CD4-positive, alpha-beta T cell treated with Interleukin-15 for 4 hours (primary cell): ENCODE measurements around the gene COA6.
"Not testable (repeated sequence)": the region's sequence is repeated elsewhere in the genome, so short reads cannot be mapped to it uniquely, and the experiment has no call there.

Source experiments
- DNase-seq: peaks from one replicate; pipeline ENCODE4 v3.0.0-alpha.2; 2020; ENCODE audit warnings: low spot score

The COA6 gene

DNA sequence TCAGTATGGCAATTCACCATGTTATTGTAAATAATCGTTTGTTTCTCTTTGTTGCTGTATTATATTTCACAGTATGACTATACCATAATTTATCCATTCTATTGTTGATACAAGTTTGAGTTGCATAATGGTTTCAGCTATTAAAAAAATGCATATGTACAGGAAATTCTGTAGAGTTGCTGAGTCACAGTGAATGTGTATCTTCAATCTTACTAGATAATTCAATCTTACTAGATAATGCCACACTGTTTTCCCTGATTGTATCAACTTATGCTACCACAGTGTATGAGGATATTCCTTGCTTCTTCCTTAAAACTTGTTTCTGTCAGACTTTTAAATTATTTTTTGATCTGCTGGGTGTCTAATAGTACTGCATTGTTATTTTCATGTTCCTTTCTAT, 3.5 kb upstream of the COA6 start:
- DNase-seq: no peak

GRCh38 chr1:234371414-234371813, 1.8 kb upstream of the COA6 start:
- DNase-seq: no peak

DNA sequence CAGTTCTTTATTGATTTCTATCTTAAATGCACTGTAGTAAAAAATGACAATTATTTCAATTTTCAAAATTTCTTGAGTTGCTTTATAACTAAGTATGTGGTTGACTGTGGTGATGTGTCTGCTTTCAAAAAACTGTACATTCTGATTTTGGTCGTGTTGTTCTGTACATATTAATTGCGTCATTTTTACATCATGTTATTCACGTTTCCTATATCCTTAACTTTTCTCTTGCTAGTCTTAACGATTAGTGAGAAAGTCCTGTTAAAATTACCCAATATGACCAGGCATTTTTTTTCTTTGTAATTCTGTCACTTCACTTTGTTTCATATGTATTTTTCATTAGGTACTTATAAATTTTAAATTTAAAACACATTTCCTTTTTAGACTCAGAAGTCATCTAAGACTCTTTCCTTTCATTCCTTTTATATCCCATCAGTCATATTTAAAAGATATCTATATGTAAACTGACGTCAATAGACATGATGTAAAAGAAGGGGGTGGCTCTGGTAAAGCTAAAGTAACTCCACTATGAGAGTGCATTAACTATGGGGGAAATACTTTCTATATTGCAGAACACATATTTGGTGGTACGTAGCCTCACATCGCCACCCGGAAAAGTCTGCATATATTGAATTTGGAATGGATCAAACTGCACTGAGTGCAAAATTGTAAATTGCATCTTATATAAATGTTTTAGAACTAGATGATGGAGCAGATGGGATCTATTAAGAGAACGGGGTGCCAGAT, 1.1 kb upstream of the COA6 start:
- no peak for DNase-seq

- DNase-seq: no peak
Observed at GRCh38 chr1:234373959-234374254, 651 bp downstream of the COA6 start.

DNA sequence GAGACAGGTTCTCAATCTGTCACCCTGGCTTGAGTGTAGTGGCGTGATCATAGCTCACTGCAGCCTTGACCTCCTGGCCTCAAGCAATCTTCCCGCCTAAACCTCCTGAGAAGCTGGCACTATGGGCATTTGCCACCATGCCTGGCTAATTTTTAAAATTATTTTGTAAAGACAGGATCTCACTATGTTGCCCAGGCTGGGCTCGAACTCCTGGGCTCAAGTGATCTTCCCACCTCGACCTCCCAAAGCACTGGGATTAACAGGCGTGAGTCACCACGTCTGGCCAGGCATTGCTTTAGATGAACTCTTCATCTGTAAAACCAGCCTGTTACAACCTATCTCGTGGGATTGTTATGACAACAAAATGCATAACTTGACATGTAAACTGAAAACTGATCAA, 2.4 kb downstream of the COA6 start:
- DNase-seq: no peak

DNA sequence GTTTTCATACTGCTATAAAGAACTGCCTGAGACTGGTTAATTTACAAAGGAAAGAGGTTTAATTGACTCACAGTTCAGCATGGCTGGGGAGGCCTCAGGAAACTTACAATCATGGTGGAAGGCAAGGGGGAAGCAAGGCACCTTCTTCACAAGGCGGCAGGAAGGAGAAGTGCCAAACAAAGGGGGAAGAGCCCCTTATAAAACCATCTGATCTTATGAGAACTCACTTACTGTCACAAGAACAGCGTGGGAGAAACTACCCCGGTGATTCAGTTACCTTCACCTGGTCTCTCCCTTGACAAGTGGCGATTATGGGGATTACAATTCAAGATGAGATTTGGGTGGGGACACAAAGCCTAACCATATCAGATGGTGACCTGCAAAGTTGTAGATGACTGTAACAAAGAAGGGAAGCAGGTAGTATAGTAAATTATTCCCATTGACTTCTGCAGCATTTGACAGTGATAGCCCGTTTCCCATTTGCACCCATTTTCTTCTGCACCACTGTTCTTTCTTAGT, 6.4 kb downstream of the COA6 start:
- not testable (repeated sequence) for DNase-seq

DNA sequence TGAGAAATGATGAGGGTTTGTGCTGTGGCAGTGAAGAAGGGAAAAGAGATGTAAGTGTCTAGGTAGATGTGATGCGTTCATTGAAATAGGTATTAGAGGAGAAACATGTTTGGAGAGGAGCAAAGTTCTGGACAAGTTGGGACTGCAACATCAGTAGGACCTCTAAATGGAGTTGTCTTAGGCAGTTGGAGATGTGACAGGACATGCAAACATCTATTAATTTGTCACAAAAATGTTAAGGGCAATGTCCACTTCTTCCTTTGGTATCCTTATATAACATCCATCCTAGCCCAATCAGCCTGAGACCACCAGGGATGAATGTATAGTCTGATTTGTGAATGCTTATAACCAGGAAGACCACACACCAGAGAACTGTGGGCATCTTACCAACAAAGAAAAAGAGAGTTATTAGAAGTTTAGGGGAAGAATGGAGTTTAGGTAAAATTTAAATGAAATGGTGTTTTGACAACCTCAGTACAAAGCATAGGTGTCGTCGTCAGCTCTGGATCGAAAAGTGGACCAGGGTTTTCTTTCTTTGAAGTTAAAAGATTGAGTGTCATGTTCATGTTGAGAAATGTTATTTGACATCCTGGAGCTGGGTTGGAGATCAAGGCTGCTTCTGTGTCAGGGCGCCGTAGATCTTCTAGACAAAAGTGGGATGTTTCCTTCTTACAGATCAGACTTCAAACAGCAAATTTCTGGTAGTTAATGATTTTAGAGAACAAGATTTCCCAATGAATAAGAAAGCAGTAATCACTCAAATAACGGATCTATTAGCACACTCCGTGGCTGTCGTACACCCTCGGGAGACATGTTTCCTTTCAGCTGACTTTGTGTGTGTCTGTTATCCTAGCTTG, 8.7 kb downstream of the COA6 start:
- DNase-seq: no peak

DNA sequence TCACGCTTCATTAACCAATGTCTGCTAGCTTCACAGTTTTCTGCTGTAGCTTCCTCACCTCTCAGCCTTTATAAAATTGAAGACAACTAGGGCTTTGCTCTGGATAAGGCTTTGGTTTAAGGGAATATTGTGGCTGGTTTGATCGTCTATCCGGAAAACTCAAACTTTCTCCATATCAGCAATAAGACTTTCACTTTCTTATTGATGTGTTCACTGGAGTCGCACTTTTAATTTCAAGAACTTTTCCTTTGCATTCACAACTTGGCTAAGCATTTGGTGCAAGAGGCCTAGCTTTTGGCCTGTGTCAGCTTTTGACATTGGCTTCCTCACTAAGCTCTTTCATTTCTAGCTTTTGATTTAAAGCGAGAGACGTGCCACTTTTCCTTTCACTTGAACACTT, 12.9 kb downstream of the COA6 start:
- DNase-seq: no peak

DNA sequence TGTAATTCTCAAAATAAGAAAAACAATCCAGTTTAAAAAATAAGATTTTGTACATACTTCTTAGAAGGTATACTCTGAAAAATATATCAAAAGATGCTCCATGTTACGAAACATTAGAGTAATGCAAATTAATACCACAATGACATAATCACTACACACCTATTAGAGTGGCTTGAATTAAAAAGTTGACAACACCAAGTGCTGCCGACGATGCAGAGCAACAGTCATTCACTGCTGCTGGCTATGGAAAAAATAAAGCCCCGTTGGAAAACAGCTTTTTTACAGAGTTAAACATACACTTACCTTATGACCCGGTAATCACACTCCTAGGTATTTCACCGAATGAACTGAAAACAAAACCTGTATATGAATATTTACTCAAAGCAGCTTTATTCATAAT, 14.8 kb downstream of the COA6 start:
- no peak for DNase-seq

DNA sequence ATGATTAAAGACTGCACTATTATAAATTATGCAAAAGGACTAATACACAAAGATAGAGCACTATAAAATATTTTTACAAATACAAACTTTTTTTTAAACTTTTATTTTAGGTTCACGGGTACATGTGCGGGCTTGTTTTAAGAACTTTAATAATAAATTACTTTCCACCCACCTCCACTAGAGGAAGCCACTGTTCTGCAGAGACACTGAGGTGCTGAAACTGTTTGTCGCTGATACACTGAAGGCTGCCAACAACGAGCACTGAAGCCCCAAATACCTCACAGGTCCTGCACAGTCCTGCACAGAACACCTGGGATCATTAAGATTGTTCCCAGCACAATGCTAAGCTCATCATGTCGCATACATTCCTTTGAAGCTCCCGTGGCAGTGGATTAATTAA, 19.9 kb downstream of the COA6 start:
- peak; percentile 11 for DNase-seq

DNA sequence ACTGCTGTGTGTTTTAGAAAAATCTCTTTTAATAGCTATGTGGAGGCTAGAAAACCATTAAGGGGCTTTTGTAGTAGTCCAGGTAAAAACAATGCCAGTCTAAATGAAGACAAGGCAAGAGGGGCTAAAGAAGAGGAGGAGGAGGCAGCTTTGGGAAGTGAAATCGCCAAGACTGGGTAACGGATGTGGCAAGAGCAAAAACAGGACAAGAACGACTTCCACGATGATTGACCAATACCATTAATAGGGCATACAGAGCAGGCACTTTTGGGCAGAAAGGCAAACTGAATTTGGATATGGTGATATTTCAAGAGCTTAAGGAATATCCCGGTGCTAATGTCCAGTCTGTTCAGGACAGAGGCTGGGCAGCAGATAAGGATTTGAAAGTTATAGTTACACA, 22.0 kb downstream of the COA6 start:
- no peak for DNase-seq

- no peak for DNase-seq
Observed at GRCh38 chr1:234396092-234396491, 22.8 kb downstream of the COA6 start.

GRCh38 chr1:234396871-234397270, 23.6 kb downstream of the COA6 start:
- no peak for DNase-seq

DNA sequence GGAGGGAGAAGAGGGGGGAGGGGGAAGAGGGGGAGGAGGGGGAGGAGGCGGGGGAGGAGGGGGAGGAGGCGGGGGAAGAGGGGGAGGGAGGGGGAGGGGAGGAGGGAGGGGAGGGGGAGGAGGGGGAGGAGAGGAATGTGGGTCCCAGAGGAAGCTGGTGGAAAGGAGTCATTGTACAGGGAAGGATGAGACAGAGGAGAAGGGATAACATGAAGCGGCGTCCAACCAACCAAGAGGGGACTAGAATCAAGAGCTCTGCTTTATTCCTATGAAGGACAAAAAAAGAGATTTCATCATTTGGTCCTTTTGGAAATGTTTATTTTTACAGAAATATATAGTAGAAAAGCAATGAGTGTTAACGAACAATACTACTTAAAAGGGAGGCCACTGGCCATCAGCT, 24.5 kb downstream of the COA6 start:
- DNase-seq: no peak

DNA sequence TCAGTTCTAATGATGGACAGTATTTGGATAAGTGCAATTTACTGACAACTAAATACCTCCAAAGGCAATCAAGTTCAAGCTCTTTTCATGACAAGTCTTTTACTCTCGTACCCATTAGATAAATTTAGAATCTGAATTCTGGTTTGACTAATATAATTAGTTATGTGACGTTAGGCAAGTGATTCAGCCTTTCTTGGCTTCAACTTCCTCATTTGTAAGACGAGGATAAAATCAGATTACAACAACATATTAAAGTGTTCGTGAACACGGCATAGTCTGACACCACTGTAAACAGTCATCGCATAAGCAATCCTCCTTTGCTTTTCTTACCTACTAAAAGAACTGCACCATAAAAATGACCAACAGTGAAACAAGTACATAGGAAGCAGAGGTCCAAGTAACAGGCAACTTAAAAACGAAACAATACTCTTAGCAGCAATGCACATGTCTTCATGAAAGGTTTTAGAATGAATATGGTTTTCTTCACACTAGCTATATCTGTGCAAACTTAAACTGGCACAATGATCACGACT, 25.7 kb downstream of the COA6 start:
- DNase-seq: peak; percentile 15

DNA sequence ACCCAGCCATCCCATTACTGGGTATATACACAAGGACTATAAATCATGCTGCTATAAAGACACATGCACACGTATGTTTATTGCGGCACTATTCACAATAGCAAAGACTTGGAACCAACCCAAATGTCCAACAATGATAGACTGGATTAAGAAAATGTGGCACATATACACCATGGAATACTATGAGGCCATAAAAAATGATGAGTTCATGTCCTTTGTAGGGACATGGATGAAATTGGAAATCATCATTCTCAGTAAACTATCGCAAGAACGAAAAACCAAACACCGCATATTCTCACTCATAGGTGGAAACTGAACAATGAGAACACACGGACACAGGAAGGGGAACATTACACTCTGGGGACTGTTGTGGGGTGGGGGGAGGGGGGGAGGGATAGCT, 26.3 kb downstream of the COA6 start:
- DNase-seq: not testable (repeated sequence)

GRCh38 chr1:234400773-234401172, 27.5 kb downstream of the COA6 start:
- peak; percentile 43 for DNase-seq

DNA sequence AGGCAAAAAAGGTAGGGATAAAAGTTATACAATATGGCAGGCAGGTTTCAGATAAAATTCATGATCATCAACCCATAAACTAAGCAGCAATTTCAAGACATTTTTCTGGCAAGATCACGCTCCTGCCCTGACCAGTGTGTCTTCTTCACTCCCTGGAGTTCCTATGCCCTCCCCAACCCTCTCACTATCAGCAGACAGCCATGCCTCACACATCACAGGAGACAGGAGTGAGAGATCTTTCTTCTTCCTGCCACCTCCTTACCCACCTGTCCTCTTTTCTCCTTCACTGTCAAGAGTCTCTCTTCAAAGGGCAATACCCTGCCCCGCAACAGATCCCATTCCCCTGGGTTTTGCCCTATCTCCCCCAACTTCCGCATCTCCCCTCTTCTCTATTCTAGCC, 28.4 kb downstream of the COA6 start:
- DNase-seq: no peak

DNA sequence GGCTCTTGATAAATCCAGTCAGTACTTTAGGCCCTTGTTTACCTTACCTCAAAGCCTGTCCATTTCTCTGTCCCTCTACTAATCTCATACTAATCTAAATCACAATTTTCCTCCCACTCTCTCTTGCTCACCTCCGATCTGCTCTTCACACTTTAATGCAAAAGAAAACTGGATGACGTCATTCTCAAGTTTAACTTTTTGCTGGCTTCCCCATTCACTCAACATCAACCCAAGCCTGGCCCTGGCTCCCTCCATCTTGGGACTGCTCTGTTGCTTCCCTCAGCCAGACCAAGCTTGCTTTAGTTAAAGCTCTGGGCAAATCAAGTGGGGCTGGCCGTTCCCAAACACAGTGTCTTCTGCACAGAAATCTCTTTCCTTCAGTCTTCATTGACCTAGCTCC, 29.7 kb downstream of the COA6 start:
- no peak for DNase-seq

GRCh38 chr1:234405676-234406075, 32.4 kb downstream of the COA6 start:
- DNase-seq: no peak

- DNase-seq: no peak
Observed at GRCh38 chr1:234406871-234407270, 33.6 kb downstream of the COA6 start.

DNA sequence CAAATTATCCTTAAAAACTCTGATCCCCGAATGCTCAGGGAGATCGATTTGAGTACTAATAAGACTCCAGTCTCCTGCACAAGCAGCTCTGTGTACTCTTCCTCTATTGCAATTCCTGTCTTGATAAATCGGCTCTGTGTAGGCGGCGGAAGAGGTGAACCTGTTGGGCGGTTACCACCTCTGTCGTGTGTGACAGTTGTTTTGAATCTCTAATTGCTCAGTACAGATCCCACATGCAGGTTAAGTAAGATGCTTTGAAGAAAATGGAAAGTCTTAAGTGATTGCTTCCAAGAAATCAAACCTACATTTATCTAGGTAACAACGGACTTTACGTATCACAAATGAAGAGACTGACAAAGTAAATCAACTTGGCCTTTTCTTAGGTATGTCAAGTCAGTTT, 35.5 kb downstream of the COA6 start:
- DNase-seq: peak; percentile 76

GRCh38 chr1:234409328-234409727, 36.1 kb downstream of the COA6 start:
- peak; percentile 57 for DNase-seq
